ENCODE measurements around the gene AVPR1A.
"Not testable (repeated sequence)": the region's sequence is repeated elsewhere in the genome, so short reads cannot be mapped to it uniquely, and the experiment has no call there.

The AVPR1A gene

GRCh38 chr12:63150713-63151622 lies at the start of gene AVPR1A:
AVPR1A (minus strand) TSS chr12:63151201; CDS start chr12:63150836, 365 bp downstream.
- no peak for DNase-seq

GRCh38 chr12:63196168-63196567 lies 45.2 kb upstream of the AVPR1A start:
- no peak for DNase-seq

GRCh38 chr12:63179224-63179623 lies 28.2 kb upstream of the AVPR1A start:
- DNase-seq = no peak

GRCh38 chr12:63170321-63170720 lies 19.3 kb upstream of the AVPR1A start:
- DNase-seq = no peak

- DNase-seq = not testable (repeated sequence)
Measured at GRCh38 chr12:63167741-63168140, 16.7 kb upstream of the AVPR1A start.

- no peak for DNase-seq
Measured at GRCh38 chr12:63164911-63165310, 13.9 kb upstream of the AVPR1A start.

GRCh38 chr12:63163541-63163940 lies 12.5 kb upstream of the AVPR1A start:
- no peak for DNase-seq

GRCh38 chr12:63155375-63155774 lies 4.4 kb upstream of the AVPR1A start:
- DNase-seq = no peak

- no peak for DNase-seq
Measured at GRCh38 chr12:63154560-63154959, 3.6 kb upstream of the AVPR1A start.

- DNase-seq = no peak
Measured at GRCh38 chr12:63152321-63152700, 1.3 kb upstream of the AVPR1A start.

GRCh38 chr12:63151623-63152320 lies 771 bp upstream of the AVPR1A start:
- peak; percentile 1 for DNase-seq

- no peak for DNase-seq
Measured at GRCh38 chr12:63149909-63150712, 890 bp downstream of the AVPR1A start.

- no peak for DNase-seq
Measured at GRCh38 chr12:63144556-63144955, 6.4 kb downstream of the AVPR1A start.

- DNase-seq = no peak
Measured at GRCh38 chr12:63138488-63138887, 12.5 kb downstream of the AVPR1A start.

GRCh38 chr12:63133981-63134380 lies 17.0 kb downstream of the AVPR1A start:
- no peak for DNase-seq

- DNase-seq = no peak
Measured at GRCh38 chr12:63132201-63132600, 18.8 kb downstream of the AVPR1A start.

- DNase-seq = no peak
Measured at GRCh38 chr12:63129927-63130326, 21.1 kb downstream of the AVPR1A start.

GRCh38 chr12:63124778-63125177 lies 26.2 kb downstream of the AVPR1A start:
- no peak for DNase-seq

- peak; percentile 16 for DNase-seq
Measured at GRCh38 chr12:63103494-63104131, 47.4 kb downstream of the AVPR1A start.

GRCh38 chr12:63101920-63102319 lies 49.1 kb downstream of the AVPR1A start:
- DNase-seq = no peak

GRCh38 chr12:63098851-63099250 lies 52.1 kb downstream of the AVPR1A start:
- DNase-seq = no peak

- DNase-seq = no peak
Measured at GRCh38 chr12:63095369-63095980, 55.5 kb downstream of the AVPR1A start.
